Sigmoid colon (tissue), 4 donors: ENCODE measurements around the gene IL1R2.

Experiments used
- POLR2AphosphoS5 ChIP-seq, 4 donors: sonication (generic); formaldehyde crosslinking; IDR thresholded peaks; one replicate each; pipeline ENCODE4 v1.6.1; 2017; ENCODE audit warnings: antibody characterized with exemption in 4 of 4
- TF ChIP-seq, protein P1 (sequence below), 4 experiments: fragments of 450-650 bp in 3 of 4; fragments of 200-600 bp in 1 of 4; IDR thresholded peaks; one replicate each; pipeline ENCODE4 v1.5.1; 2016 to 2019; ENCODE audit warnings: antibody characterized with exemption in 4 of 4, mild to moderate bottlenecking in 3 of 4, moderate library complexity in 2 of 4

DNA sequence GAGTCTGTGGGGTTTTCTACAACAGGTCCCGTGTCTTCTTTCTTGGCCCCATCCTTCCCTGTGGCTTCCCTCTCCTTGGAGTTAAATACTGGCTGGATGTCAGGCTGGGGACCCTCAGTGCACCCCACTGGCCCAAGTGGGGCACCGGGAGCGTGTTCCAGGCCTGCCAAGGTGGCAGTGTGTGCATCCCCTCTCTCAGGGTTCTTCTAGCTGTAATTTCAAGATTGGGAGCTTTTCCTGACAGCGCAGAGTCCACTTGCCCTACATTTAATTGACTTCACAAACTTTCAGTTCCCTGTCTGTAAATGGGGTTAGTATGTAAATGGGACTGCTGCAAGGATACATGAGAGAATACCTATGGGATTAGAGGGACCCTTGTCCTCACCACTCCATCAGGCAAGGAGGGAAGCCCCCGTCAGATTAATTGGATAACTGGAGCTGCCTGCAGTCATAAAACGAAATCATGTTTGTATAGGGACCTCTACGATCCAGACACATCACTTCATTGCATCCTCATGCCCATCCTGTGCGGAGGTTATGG is 66.6 kb downstream of the IL1R2 start:
- TF ChIP-seq, protein P1, sequence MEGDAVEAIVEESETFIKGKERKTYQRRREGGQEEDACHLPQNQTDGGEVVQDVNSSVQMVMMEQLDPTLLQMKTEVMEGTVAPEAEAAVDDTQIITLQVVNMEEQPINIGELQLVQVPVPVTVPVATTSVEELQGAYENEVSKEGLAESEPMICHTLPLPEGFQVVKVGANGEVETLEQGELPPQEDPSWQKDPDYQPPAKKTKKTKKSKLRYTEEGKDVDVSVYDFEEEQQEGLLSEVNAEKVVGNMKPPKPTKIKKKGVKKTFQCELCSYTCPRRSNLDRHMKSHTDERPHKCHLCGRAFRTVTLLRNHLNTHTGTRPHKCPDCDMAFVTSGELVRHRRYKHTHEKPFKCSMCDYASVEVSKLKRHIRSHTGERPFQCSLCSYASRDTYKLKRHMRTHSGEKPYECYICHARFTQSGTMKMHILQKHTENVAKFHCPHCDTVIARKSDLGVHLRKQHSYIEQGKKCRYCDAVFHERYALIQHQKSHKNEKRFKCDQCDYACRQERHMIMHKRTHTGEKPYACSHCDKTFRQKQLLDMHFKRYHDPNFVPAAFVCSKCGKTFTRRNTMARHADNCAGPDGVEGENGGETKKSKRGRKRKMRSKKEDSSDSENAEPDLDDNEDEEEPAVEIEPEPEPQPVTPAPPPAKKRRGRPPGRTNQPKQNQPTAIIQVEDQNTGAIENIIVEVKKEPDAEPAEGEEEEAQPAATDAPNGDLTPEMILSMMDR (IDR thresholded peaks at IDR 0.05): no peak
- TF ChIP-seq POLR2AphosphoS5 (IDR thresholded peaks at IDR 0.05): no peak
